ENCODE results near the gene EPHA6. TPM values are rescaled to one million over a fixed set of nuclear protein-coding genes. Genes with fewer than 3 reads are reported as not detected.

Gene EPHA6
- total RNA-seq, 2 donors from 2014 or later = 0.22 to 3.0 TPM

GRCh38 chr3:97177242-97177641, 362.8 kb downstream of the EPHA6 start:
- Histone ChIP-seq H3K4me3 (no peak overlapping the region), H3K9ac (ENCODE audit: low read depth in 2 of 2, low read length in 2 of 2) (no peak overlapping the region), H3K36me3 (no peaks in the 10 kb centered on the region), H3K9me3 (no peaks in the 10 kb centered on the region), H3K4me1 (no peaks in the 10 kb centered on the region), H3K27me3 (no peaks in the 10 kb centered on the region), H3K27ac (no peak overlapping the region)
- TF ChIP-seq CTCF (IDR thresholded peaks at IDR 0.05) = no peak
- intact Hi-C loops (cut with DNase I) = no loop called here
- DNase-seq = no peak

- Histone ChIP-seq H3K4me1 (no peaks in the 10 kb centered on the region), H3K9ac (ENCODE audit: low read depth in 2 of 2, low read length in 2 of 2) (no peak overlapping the region), H3K36me3 (no peaks in the 10 kb centered on the region), H3K4me3 (no peak overlapping the region), H3K27me3 (no peaks in the 10 kb centered on the region), H3K9me3 (no peaks in the 10 kb centered on the region), H3K27ac (no peak overlapping the region)
- intact Hi-C loops (cut with DNase I) = no loop called here
- no peak for TF ChIP-seq CTCF (IDR thresholded peaks at IDR 0.05)
- no peak for DNase-seq
Measured at GRCh38 chr3:97181704-97182103, 367.3 kb downstream of the EPHA6 start.

GRCh38 chr3:97187771-97188170, 373.4 kb downstream of the EPHA6 start:
- Histone ChIP-seq H3K9me3 (no peaks in the 10 kb centered on the region), H3K27ac (no peak overlapping the region), H3K36me3 (no peaks in the 10 kb centered on the region), H3K4me1 (no peaks in the 10 kb centered on the region), H3K27me3 (no peaks in the 10 kb centered on the region), H3K4me3 (no peak overlapping the region), H3K9ac (ENCODE audit: low read depth in 2 of 2, low read length in 2 of 2) (no peak overlapping the region)
- TF ChIP-seq CTCF (IDR thresholded peaks at IDR 0.05) = no peak
- intact Hi-C loops (cut with DNase I) = no loop called here
- DNase-seq = no peak

- no peaks in the 10 kb centered on the region for H3K27me3 ChIP-seq
- no peak overlapping the region for H3K27ac ChIP-seq
- H3K4me1 ChIP-seq = no peaks in the 10 kb centered on the region
- H3K36me3 ChIP-seq = no peaks in the 10 kb centered on the region
- H3K4me3 ChIP-seq = no peak overlapping the region
- no peak for TF ChIP-seq CTCF (IDR thresholded peaks at IDR 0.05)
- no peak for DNase-seq
- intact Hi-C loops (cut with DNase I) = no loop called here
- no peak overlapping the region for H3K9ac ChIP-seq (ENCODE audit: low read depth in 2 of 2, low read length in 2 of 2)
- H3K9me3 ChIP-seq = no peaks in the 10 kb centered on the region
Measured at GRCh38 chr3:97189835-97190234, 375.4 kb downstream of the EPHA6 start.

- Histone ChIP-seq H3K27me3 (no peaks in the 10 kb centered on the region), H3K27ac (no peak overlapping the region), H3K4me1 (no peaks in the 10 kb centered on the region), H3K9me3 (no peaks in the 10 kb centered on the region), H3K4me3 (no peak overlapping the region), H3K9ac (ENCODE audit: low read depth in 2 of 2, low read length in 2 of 2) (no peak overlapping the region), H3K36me3 (no peaks in the 10 kb centered on the region)
- no peak for TF ChIP-seq CTCF (IDR thresholded peaks at IDR 0.05)
- intact Hi-C loops (cut with DNase I) = no loop called here
- DNase-seq = no peak
Measured at GRCh38 chr3:97197083-97197482, 382.7 kb downstream of the EPHA6 start.

GRCh38 chr3:97197830-97198229, 383.4 kb downstream of the EPHA6 start:
- no peak for DNase-seq
- intact Hi-C loops (cut with DNase I) = no loop called here
- H3K9ac ChIP-seq (ENCODE audit: low read depth in 2 of 2, low read length in 2 of 2) = no peak overlapping the region
- H3K36me3 ChIP-seq = no peaks in the 10 kb centered on the region
- H3K27me3 ChIP-seq = no peaks in the 10 kb centered on the region
- H3K4me1 ChIP-seq = no peaks in the 10 kb centered on the region
- no peak for TF ChIP-seq CTCF (IDR thresholded peaks at IDR 0.05)
- no peak overlapping the region for H3K27ac ChIP-seq
- H3K9me3 ChIP-seq = no peaks in the 10 kb centered on the region
- no peak overlapping the region for H3K4me3 ChIP-seq

Data from colonic mucosa (tissue), 4 donors.